ENCODE data around the gene ULK2. TPM values are rescaled to one million over a fixed set of nuclear protein-coding genes. Genes with fewer than 3 reads are reported as not detected.

ULK2 gene
- 15.0 and 16.0 TPM in 2 replicates for total RNA-seq

GRCh38 chr17:19867329-19868078 is at the start of gene ULK2:
Gene ULK2, minus strand, starts transcription at chr17:19867936. Its CDS starts 519 bp downstream, at chr17:19867417.

GRCh38 chr17:19747829-19748806 is 119.6 kb downstream of the ULK2 start, which contains the start of gene ALDH3A1:
Gene ALDH3A1, minus strand, starts transcription at chr17:19748298. Its CDS starts 3,169 bp downstream, at chr17:19745129.

Small RNA genes within 50 kb of the gene (small RNA-seq; reads per million reads assigned to genes)
- not detected for gene AC015726.2 (ENCODE audit: low replicate concordance)

Other genes starting within 250 kb of the ULK2 start
- gene ALDH3A2, start 219.2 kb downstream of the ULK2 start, total RNA-seq, result 20.1 and 25.9 TPM in 2 replicates
- not detected in 2 replicates for gene SLC47A2, start 151.4 kb downstream of the ULK2 start, total RNA-seq
- not detected in 2 replicates for gene ALDH3A1, start 119.6 kb downstream of the ULK2 start, total RNA-seq
- gene AKAP10, start 109.9 kb upstream of the ULK2 start, total RNA-seq, result 21.2 and 28.1 TPM in 2 replicates
- 79.3 and 93.2 TPM in 2 replicates for gene SPECC1, start 141.4 kb upstream of the ULK2 start, total RNA-seq